ENCODE data around the gene GPX8. TPM values are rescaled to one million over a fixed set of nuclear protein-coding genes. Genes with fewer than 3 reads are reported as not detected.

The GPX8 gene, protein sequence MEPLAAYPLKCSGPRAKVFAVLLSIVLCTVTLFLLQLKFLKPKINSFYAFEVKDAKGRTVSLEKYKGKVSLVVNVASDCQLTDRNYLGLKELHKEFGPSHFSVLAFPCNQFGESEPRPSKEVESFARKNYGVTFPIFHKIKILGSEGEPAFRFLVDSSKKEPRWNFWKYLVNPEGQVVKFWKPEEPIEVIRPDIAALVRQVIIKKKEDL
- total RNA-seq (10 to 100 TPM in 1 of 2 donors, 1 to 10 TPM in 1; 8.2 to 12.3 TPM), polyA plus RNA-seq (ENCODE audit: insufficient read depth, low read depth, low replicate concordance) (13.9 TPM)
- long read RNA-seq, donor 1, transcript GPX8-203 (3 exons, 1,411 nt) = major isoform, 18 of 27 reads
- long read RNA-seq, donor 1, partial matches to known transcripts = 0 of 27 reads
- long read RNA-seq, donor 1, other reads (novel, unspliced or antisense) = 0 of 27 reads
- long read RNA-seq, donor 2, transcript GPX8-203 (3 exons, 1,411 nt) = major isoform, 5 of 8 reads
- long read RNA-seq, donor 2, partial matches to known transcripts = 0 of 8 reads
- long read RNA-seq, donor 2, other reads (novel, unspliced or antisense) = 0 of 8 reads

- Histone ChIP-seq H3K36me3 (ENCODE audit: low read depth, missing control alignments) (no peaks in the 10 kb centered on the region), H3K4me1 (no peaks in the 10 kb centered on the region), H3K27ac (peak within 1 kb of the TSS; percentile 60 to 80), H3K4me3 (peak within 1 kb of the TSS; percentile 33 to 54), H3K27me3 (no peaks in the 10 kb centered on the region), H3K9me3 (no peaks in the 10 kb centered on the region)
- TF ChIP-seq CTCF (IDR thresholded peaks at IDR 0.05) (peak; percentile 21 to 48 (median 47)), POLR2A (IDR thresholded peaks at IDR 0.05) (no peak)
- DNase-seq = peak; percentile 56
- WGBS, 2 donors = 1% methylated on average over 10 of the region's 10 CpGs
- intact Hi-C loops (cut with DNase I; ENCODE audit: low total_unique reads) = loop anchor here (10.0 kb wide), 1 partner anchor 245 kb away; no protein-coding TSS in a partner anchor
These were observed at the start of gene GPX8 for GRCh38 chr5:55159763-55160492. GPX8 (plus strand) TSS chr5:55160171; CDS start chr5:55160193, 22 bp downstream.

- no peaks in the 10 kb centered on the region for H3K27me3 ChIP-seq
- no peaks in the 10 kb centered on the region for H3K36me3 ChIP-seq (ENCODE audit: low read depth, missing control alignments)
- H3K4me1 ChIP-seq = no peaks in the 10 kb centered on the region
- intact Hi-C loops (cut with DNase I; ENCODE audit: low total_unique reads) = no loop called here
- WGBS, 2 donors = 85 to 93% methylated on average over 2 of the region's 2 CpGs
- H3K4me3 ChIP-seq = no peak overlapping the region
- TF ChIP-seq POLR2A (IDR thresholded peaks at IDR 0.05) (no peak), CTCF (IDR thresholded peaks at IDR 0.05) (no peak)
- H3K27ac ChIP-seq = no peak overlapping the region
- no peak for DNase-seq
- no peaks in the 10 kb centered on the region for H3K9me3 ChIP-seq
These were observed 49.8 kb upstream of the GPX8 start for GRCh38 chr5:55110217-55110616.

DNA sequence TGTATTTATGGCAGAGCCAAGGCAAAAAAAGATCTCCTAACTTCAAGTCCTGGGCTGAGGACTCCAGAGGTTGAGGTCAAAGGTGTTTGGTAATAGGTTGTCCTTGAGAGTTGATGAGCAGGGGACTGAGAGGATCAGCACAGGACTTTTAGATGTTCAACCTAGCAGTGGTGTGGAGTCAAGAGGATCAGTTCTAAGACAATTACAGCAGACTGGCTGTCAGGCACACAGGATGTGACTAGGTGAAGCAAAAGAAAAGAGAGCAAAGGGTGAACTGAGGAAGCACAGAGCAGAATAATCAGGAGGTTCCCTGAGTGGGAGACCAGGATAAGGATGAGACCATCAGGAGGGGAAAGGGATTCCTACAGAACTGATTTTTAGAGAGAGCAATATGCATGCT, 46.6 kb upstream of the GPX8 start:
- Histone ChIP-seq H3K9me3 (no peaks in the 10 kb centered on the region), H3K4me1 (no peaks in the 10 kb centered on the region), H3K4me3 (no peak overlapping the region), H3K27ac (no peak overlapping the region), H3K27me3 (no peaks in the 10 kb centered on the region), H3K36me3 (ENCODE audit: low read depth, missing control alignments) (no peaks in the 10 kb centered on the region)
- intact Hi-C loops (cut with DNase I; ENCODE audit: low total_unique reads) = no loop called here
- TF ChIP-seq CTCF (IDR thresholded peaks at IDR 0.05) (no peak), POLR2A (IDR thresholded peaks at IDR 0.05) (no peak)
- DNase-seq = no peak

GRCh38 chr5:55114061-55114460, 45.9 kb upstream of the GPX8 start:
- Histone ChIP-seq H3K9me3 (no peaks in the 10 kb centered on the region), H3K36me3 (ENCODE audit: low read depth, missing control alignments) (no peaks in the 10 kb centered on the region), H3K27ac (no peak overlapping the region), H3K27me3 (no peaks in the 10 kb centered on the region), H3K4me3 (no peak overlapping the region), H3K4me1 (no peaks in the 10 kb centered on the region)
- intact Hi-C loops (cut with DNase I; ENCODE audit: low total_unique reads) = no loop called here
- TF ChIP-seq POLR2A (IDR thresholded peaks at IDR 0.05) (no peak), CTCF (IDR thresholded peaks at IDR 0.05) (no peak)
- DNase-seq = no peak
- WGBS, 2 donors = 79 to 82% methylated on average over 3 of the region's 3 CpGs
